HepG2 (cell line): ENCODE measurements around the gene ARL16. TPM values are rescaled to one million over a fixed set of nuclear protein-coding genes. Genes with fewer than 3 reads are reported as not detected.
A peak's percentile ranks its signal among the peaks of the same experiment; 100 is the strongest.

Source experiments
- ARNTL ChIP-seq: sonication (generic); formaldehyde crosslinking; IDR thresholded peaks from 2 replicates; pipeline ENCODE4 v1.4.0; 2020; ENCODE audit warnings: mild to moderate bottlenecking, missing genetic modification reagents
- CTCF ChIP-seq: sonication (generic); formaldehyde crosslinking; IDR thresholded peaks from 2 replicates; pipeline ENCODE4 v1.5.0; 2020; ENCODE audit warnings: mild to moderate bottlenecking, missing genetic modification reagents, moderate library complexity
- FOSL2 ChIP-seq: sonication (generic); formaldehyde crosslinking; IDR thresholded peaks from 2 replicates; pipeline ENCODE4 v1.4.0; 2020; ENCODE audit warnings: missing genetic modification reagents
- HMG20A ChIP-seq: IDR thresholded peaks from 2 replicates; pipeline ENCODE4 v1.6.1; 2016; ENCODE audit warnings: borderline replicate concordance
- HOXA7 ChIP-seq: sonication (generic); formaldehyde crosslinking; IDR thresholded peaks from 2 replicates; pipeline ENCODE4 v1.8.1; 2022; ENCODE audit warnings: mild to moderate bottlenecking, missing genetic modification reagents, moderate library complexity
- MAF1 ChIP-seq: sonication (generic); formaldehyde crosslinking; IDR thresholded peaks from 2 replicates; pipeline ENCODE4 v1.5.0; 2020; ENCODE audit warnings: missing genetic modification reagents, borderline replicate concordance
- PLRG1 ChIP-seq: fragments of 450-650 bp; conservative IDR thresholded peaks from 2 replicates; pipeline ENCODE4 v1.6.1; 2016
- STAT6 ChIP-seq: sonication (generic); formaldehyde crosslinking; IDR thresholded peaks from 2 replicates; pipeline ENCODE4 v1.4.0; 2020; ENCODE audit warnings: missing genetic modification reagents, mild to moderate bottlenecking, borderline replicate concordance
- ZBTB39 ChIP-seq: sonication (generic); formaldehyde crosslinking; IDR thresholded peaks from 2 replicates; pipeline ENCODE4 v1.5.0; 2020; ENCODE audit warnings: missing genetic modification reagents
- ZBTB46 ChIP-seq: sonication (generic); formaldehyde crosslinking; IDR thresholded peaks from 2 replicates; pipeline ENCODE4 v1.4.0; 2020; ENCODE audit warnings: mild to moderate bottlenecking, missing genetic modification reagents, borderline replicate concordance
- ZNF142 ChIP-seq: sonication (generic); formaldehyde crosslinking; IDR thresholded peaks from 2 replicates; pipeline ENCODE4 v1.4.0; 2020; ENCODE audit warnings: missing genetic modification reagents
- ZNF317 ChIP-seq: sonication (generic); formaldehyde crosslinking; IDR thresholded peaks from 2 replicates; pipeline ENCODE4 v1.5.0; 2020; ENCODE audit warnings: mild to moderate bottlenecking, missing genetic modification reagents
- ZNF484 ChIP-seq: sonication (generic); formaldehyde crosslinking; IDR thresholded peaks from 2 replicates; pipeline ENCODE4 v1.5.1; 2020; ENCODE audit warnings: mild to moderate bottlenecking, low read depth, missing genetic modification reagents, borderline replicate concordance
- ZNF569 ChIP-seq: sonication (generic); formaldehyde crosslinking; IDR thresholded peaks from 2 replicates; pipeline ENCODE4 v1.5.0; 2020; ENCODE audit warnings: mild to moderate bottlenecking, missing genetic modification reagents, moderate library complexity, borderline replicate concordance
- polyA plus RNA-seq, 8 experiments: library from polyadenylated mRNA; depleted of rRNA in 3 of 8; stranded (reverse) in 7 of 8; unstranded in 1 of 8; fragments of >200 nt; fragmentation: Illumina TruSeq in 4 of 8; extraction: Trizol in 4 of 8; gene quantifications; 2 replicates each; pipeline versions ENCODE4 v1.2.1 to v1.2.3, GENCODE V29; 2011 to 2016; ENCODE audit warnings: low read depth in 4 of 8, missing spikeins in 1 of 8, mixed read lengths in 1 of 8; ENCODE audit not compliant: insufficient read depth in 1 of 8
- total RNA-seq, 5 experiments: library from RNA; depleted of rRNA; stranded (reverse); fragments of >200 nt; fragmentation: Illumina TruSeq; extraction: Trizol; gene quantifications; 2 replicates each; pipeline ENCODE4 v1.2.3, GENCODE V29; 2016; ENCODE audit warnings: low read depth in 1 of 5

ARL16 gene
- total and polyA plus RNA-seq, 2 of the 13 experiments (the other 11 are each of a cell fraction or from before 2014, with no cell fraction given): 20.8 to 30.8 TPM

GRCh38 chr17:81701288-81702071 is 17.9 kb upstream of the ARL16 start (continued):
- no peak for TF ChIP-seq HOXA7 (CRISPR knock-in tag)
- no peak for TF ChIP-seq ZNF484 (CRISPR knock-in tag)
- no peak for TF ChIP-seq ZNF142 (CRISPR knock-in tag)
- no peak for TF ChIP-seq ZBTB39 (CRISPR knock-in tag)
- no peak for TF ChIP-seq HMG20A
- peak; percentile 61 for TF ChIP-seq CTCF (CRISPR knock-in tag)
- TF ChIP-seq ARNTL (CRISPR knock-in tag): no peak
- no peak for TF ChIP-seq ZNF317
- no peak for TF ChIP-seq PLRG1
- TF ChIP-seq STAT6 (CRISPR knock-in tag): no peak
- TF ChIP-seq MAF1 (CRISPR knock-in tag): no peak
- no peak for TF ChIP-seq FOSL2
- no peak for TF ChIP-seq ZBTB46 (CRISPR knock-in tag)
- TF ChIP-seq ZNF569 (CRISPR knock-in tag): no peak
